ENCODE data around the gene GPD1.
"Not testable (repeated sequence)": the region's sequence is repeated elsewhere in the genome, so short reads cannot be mapped to it uniquely, and the experiment has no call there.

Gene GPD1

DNA sequence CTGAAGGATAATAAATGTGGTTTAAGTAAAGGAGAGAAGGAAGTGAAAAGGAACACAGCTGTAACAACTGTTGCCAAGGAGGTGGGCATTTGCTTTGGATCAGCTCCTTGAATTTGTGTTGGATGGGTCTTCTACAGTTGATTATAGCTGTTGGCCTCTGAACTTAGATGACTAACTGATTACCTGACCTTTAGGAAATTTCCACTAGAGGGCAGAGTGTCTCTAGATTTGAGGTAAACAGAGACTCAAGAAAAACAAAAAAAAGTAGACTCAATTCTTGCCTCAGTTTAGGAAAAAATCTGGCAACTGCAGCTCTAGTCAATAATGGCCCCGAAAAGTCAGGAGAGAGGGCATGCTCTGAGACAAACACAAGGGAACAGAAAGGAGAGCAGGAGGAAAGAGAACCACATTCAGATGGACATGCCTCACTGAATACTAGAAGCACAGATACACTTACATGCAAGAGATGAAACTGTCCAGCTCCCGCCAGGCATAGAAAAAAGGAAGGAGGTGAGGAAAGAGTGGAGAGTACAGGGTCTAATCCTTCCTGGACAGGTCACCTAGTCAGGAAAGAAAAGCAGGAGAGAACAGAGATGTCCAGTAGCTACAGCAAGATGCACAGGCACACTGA is 28.8 kb downstream of the GPD1 start:
- no peak for DNase-seq

DNA sequence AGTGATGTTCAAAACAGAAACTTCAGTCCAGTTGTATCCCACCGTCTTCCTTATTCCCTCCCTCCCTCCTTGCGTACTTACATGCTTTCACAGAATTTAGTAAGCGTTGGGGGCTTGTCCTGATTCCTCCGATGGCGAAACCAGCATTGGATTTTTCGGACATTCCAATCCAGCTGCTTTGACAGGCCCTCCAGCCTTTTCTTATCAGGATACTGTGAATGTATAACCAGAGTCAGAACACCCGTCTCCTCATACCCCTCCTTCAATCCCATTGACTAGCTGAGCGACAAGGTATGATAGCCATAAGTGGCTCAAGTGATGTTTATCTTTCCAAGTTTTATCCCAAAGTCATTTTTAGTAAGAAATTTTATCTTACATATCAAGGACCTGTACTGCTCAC is 39.2 kb downstream of the GPD1 start:
- no peak for DNase-seq

DNA sequence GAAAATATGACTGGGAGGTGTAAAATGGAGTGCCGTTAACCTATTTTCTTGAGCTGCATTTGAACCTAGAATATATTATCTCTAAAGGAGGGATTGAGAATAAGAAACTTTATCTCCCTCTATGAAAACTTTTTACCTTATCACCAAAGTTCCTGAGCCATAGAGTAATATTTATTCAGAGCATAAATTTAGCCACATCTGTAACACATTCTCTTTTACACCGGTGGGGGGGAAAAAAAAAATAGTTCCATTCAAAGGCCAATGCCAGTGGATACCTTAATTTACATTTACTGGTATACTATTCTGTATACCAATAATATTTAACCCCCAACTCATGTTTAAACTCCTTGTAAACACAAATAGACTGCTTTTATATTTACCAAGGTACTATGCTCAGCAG is 41.6 kb downstream of the GPD1 start:
- DNase-seq = no peak

DNA sequence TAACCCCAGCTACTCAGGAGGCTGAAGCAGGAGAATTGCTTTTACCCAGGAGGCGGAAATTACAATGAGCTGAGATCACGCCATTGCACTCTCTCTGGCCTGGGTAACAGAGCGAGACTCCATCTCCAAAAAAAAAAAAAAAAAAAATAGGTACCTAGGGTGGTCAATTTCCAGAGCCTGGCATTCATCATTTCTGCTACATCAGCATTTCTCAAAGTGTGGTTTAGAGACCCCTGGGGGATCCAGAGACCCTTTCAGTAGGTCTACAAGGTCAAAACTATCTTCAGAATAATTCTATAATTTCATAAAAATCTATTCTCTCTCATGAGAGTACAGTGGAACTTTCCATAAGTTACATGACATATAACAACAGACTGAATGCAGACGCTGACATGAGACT is 43.5 kb downstream of the GPD1 start:
- DNase-seq = no peak

DNA sequence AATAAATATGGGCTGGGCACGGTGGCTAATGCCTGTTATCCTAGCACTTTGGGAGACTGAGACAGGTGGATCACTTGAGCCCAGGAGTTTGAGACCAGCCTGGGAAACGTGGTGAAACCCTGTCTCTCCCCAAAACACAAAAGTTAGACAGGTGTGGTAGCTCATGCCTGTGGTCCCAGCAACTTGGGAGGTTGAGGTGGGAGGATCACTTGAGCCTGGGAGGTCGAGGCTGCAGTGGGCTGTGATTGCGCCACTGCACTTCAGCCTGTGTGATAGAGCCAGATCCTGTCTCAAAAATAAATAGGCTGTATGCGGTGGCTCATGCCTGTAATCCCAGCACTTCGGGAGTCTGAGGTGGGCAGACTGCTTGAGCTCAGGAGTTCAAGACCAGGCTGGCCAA is 44.2 kb downstream of the GPD1 start:
- not testable (repeated sequence) for DNase-seq

DNA sequence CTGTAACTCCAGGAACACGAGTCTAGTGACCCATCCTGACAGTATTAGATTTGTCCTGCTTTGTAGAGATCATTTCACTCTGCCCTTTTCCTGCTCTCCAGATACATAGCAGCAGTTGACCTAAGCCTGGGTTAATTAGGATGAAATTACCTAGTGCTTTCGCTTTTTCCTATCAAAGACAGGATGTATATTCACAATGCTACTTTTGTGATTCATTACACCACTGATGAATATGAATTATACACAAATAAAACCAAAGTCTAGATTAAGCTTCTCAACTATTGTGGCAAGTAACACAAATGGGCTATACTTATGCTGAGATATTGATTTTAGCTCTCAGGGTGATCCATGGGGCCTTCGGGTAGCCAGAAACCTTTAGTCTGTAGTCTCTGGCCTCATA is 45.5 kb downstream of the GPD1 start:
- no peak for DNase-seq

DNA sequence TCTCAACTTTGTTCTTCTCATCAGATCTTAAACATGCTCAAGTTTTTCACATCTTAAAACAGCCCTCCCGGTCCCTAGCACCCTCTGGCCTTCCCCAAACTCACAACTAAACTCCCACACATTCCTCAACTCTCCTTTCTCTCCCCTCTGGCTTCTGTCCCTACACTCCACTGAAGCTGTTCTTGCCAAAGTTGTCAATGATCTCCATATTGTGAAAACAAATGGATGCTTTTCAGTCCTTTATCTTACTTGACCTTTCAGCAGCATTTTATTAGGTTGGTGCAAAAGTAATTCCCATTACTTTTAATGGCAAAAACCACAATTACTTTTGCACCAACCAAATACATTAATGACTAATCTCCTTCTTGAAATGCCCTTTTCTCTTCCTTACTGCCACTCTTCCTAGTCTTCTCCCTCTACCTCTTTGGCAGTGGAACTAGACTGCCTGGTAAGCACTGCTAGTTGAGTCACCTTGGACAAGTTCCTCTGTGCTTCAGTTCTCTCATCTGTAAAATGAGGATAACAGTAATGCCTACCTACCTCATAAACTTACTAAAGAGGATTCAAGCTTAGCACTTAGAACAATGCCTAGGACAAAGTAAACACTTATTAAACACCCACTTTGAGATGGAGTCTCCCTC is 47.4 kb downstream of the GPD1 start:
- no peak for DNase-seq

DNA sequence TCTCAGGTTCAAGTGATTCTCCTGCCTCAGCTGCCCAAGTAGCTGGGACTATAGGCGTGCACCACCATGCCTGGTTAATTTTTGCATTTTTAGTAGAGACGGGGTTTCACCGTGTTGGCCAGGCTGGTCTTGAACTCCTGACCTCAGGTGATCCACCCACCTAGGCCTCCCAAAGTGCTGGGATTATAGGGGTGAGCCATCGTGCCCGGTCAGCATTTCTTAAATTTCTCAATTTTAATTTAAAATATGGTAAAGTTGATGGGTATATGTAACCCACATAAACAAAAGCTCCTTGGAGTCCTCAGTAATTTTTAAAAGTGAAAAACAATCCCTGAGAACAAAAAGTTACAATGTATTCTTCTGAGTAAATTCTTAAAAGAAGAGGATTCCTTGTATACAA is 51.1 kb downstream of the GPD1 start:
- DNase-seq = not testable (repeated sequence)

DNA sequence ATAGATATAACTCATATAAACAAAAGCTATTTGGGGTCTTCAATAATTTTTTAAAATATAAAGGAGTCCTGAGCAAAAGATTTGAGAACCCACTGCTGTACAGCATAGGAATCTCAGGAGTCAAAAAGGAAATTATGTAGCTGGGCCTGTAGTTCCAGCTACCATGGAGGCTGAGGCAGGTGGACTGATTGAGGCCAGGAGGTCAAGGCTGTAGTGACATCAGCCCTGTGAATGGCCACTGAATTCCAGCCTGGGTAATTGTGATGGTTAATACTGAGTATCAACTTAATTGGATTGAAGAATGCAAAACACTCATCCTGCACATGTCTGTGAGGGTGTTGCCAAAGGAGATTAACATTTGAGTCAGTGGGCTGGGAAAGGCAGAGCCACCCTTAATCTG is 52.8 kb downstream of the GPD1 start:
- no peak for DNase-seq

DNA sequence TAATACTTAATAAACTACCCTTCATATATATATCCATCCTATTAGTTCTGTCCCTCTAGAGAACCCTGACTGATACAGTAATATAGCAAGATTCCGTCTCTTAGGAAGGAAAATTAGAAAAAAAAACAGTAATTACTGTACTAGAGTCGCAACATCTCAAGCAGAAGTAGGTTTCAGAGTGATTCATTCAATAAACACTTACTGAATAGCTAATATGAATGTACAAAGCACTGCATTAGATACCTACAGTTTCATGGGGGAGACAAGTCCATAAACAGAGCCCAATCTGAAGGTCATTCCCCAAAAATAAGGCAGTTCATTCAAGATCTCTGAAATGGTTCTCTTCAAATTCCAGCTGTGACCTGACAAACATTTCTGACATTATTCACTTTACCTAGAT is 53.5 kb downstream of the GPD1 start:
- DNase-seq = no peak

DNA sequence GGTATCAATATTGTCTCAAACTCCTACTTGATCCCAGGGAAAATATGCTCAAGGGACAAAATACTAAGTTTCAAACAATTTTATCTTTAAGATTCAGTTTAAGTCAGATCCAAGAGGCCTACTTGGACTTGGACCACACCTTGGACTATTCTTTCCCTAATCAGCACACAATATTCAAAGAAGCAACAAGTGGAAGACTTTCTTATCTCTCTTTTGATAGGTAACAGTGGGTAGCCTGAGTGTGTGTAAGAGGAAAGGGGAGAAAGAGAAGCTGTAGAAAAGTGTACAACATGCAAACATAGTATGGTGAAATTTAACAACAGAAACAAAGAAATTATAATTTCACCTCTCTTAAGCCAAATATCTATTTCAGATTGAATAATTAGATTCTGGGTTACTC is 56.8 kb downstream of the GPD1 start:
- no peak for DNase-seq

Data from effector CD8-positive, alpha-beta T cell (primary cell).